ENCODE data around the gene PRKCE. TPM values are rescaled to one million over a fixed set of nuclear protein-coding genes. Genes with fewer than 3 reads are reported as not detected.
"Not testable (repeated sequence)": the region's sequence is repeated elsewhere in the genome, so short reads cannot be mapped to it uniquely, and the experiment has no call there.

PRKCE gene
- total RNA-seq, 1 donor = 12.5 TPM

DNA sequence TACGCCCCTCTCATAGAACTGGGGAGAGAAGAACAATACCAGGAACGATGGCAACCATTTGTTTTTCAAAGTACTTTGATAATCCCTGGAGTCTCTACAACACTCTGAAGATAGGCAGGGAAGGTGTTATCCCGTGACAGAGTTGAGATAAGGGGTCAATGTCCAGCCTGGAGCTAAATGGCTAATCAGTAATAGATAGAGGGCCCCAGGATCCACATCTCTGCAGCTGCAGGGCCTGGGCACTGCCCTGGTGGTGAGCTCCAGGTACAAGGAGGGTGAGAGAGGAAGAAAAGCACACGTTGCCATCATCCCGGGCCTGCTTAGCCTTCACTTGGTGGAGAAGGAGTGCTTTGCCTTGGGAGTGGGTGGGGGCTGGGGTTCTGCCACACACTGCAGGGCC, 260.6 kb downstream of the PRKCE start:
- no peak for DNase-seq (ENCODE audit: low read depth)
- no peak overlapping the region for H3K4me3 ChIP-seq (ENCODE audit: low read depth, low read length)
- TF ChIP-seq, protein P1, sequence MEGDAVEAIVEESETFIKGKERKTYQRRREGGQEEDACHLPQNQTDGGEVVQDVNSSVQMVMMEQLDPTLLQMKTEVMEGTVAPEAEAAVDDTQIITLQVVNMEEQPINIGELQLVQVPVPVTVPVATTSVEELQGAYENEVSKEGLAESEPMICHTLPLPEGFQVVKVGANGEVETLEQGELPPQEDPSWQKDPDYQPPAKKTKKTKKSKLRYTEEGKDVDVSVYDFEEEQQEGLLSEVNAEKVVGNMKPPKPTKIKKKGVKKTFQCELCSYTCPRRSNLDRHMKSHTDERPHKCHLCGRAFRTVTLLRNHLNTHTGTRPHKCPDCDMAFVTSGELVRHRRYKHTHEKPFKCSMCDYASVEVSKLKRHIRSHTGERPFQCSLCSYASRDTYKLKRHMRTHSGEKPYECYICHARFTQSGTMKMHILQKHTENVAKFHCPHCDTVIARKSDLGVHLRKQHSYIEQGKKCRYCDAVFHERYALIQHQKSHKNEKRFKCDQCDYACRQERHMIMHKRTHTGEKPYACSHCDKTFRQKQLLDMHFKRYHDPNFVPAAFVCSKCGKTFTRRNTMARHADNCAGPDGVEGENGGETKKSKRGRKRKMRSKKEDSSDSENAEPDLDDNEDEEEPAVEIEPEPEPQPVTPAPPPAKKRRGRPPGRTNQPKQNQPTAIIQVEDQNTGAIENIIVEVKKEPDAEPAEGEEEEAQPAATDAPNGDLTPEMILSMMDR (IDR thresholded peaks at IDR 0.05; ENCODE audit: insufficient read depth, low read length) = no peak

- no peak overlapping the region for H3K4me3 ChIP-seq (ENCODE audit: low read depth, low read length)
- DNase-seq (ENCODE audit: low read depth) = no peak
- TF ChIP-seq, protein P1 (IDR thresholded peaks at IDR 0.05; ENCODE audit: insufficient read depth, low read length) = no peak
Observed at GRCh38 chr2:45913539-45913938, 262.1 kb downstream of the PRKCE start.

DNA sequence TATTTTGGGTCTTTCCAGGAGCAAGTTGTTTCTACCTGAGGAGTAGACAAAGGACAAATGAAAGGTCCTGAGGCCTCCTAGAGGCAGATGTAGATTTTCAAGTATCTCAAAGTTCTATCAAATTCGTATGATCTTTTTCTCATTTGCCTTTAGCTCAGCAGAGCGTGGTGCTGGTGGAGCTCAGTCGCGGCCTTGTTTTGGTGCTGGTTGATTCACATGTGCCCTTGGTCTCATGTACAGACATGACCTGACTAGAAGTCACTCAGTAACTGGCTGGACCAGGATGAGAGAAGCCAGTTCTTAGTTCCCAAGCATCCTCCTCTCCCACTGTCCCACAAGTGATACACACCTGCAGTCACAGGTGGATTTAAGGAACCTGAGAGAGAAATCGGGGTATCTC, 264.0 kb downstream of the PRKCE start:
- DNase-seq (ENCODE audit: low read depth) = no peak
- no peak overlapping the region for H3K4me3 ChIP-seq (ENCODE audit: low read depth, low read length)
- TF ChIP-seq, protein P1 (IDR thresholded peaks at IDR 0.05; ENCODE audit: insufficient read depth, low read length) = no peak

GRCh38 chr2:45917561-45918176, 266.2 kb downstream of the PRKCE start:
- H3K4me3 ChIP-seq (ENCODE audit: low read depth, low read length); DNase-seq (ENCODE audit: low read depth): not testable (repeated sequence)

- TF ChIP-seq, protein P1 (IDR thresholded peaks at IDR 0.05; ENCODE audit: insufficient read depth, low read length) = no peak
- H3K4me3 ChIP-seq (ENCODE audit: low read depth, low read length) = no peak overlapping the region
- DNase-seq (ENCODE audit: low read depth) = no peak
Observed at GRCh38 chr2:45918463-45919159, 267.1 kb downstream of the PRKCE start.

GRCh38 chr2:45919160-45919650, 267.7 kb downstream of the PRKCE start:
- DNase-seq (ENCODE audit: low read depth) = no peak
- H3K4me3 ChIP-seq (ENCODE audit: low read depth, low read length) = no peak overlapping the region
- TF ChIP-seq, protein P1 (IDR thresholded peaks at IDR 0.05; ENCODE audit: insufficient read depth, low read length) = no peak

DNA sequence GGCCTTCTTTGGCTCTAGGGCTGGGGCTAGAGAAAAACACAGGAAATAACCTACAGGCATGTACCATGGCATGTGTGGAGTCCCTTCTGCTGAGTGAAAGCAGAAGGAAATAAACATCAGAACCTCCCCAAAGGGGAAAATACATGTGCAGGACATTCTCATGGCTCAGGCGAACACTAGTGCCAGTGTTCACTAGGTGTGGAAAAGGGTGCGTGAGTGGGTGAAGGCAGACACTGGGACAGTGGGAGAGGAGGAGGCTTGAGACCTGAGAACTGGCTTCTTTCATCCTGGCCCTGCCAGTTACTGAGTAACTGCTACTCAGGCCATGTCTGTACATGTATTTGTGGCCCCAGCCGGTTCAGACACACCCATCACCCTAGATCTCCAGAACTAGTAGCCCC, 268.2 kb downstream of the PRKCE start:
- no peak for DNase-seq (ENCODE audit: low read depth)
- H3K4me3 ChIP-seq (ENCODE audit: low read depth, low read length) = no peak overlapping the region
- TF ChIP-seq, protein P1 (IDR thresholded peaks at IDR 0.05; ENCODE audit: insufficient read depth, low read length) = no peak

All from fibroblast of the aortic adventitia (primary cell).